Lung (tissue), 12 donors: ENCODE data around the gene PPFIA2. TPM values are rescaled to one million over a fixed set of nuclear protein-coding genes. Genes with fewer than 3 reads are reported as not detected.
A peak's percentile ranks its signal among the peaks of the same experiment; 100 is the strongest.

Experiments used
- ATAC-seq: fragments of 200-7000 bp; cut with Tn5 transposase; one replicate; pipeline ENCODE4 v1.9.1; 2020; ENCODE audit warnings: moderate number of reproducible peaks; ENCODE audit not compliant: insufficient read depth, low FRiP score
- DNase-seq, 3 donors: peaks; one replicate each; pipeline ENCODE4 v3.0.0-alpha.2; 2013 to 2017
- H3K27ac ChIP-seq, 2 donors: one replicate each; pipeline ENCODE4 v1.5.1; 2013; ENCODE audit warnings: mild to moderate bottlenecking in 2 of 2, moderate library complexity in 2 of 2, control low read depth in 1 of 2, inconsistent platforms in 1 of 2, low read depth in 1 of 2, low read length in 1 of 2
- H3K27me3 ChIP-seq, 3 donors: one replicate each; pipeline ENCODE4 v1.5.1; 2013; ENCODE audit warnings: low read length in 2 of 3; ENCODE audit not compliant: control insufficient read depth in 3 of 3, insufficient read depth in 3 of 3
- H3K36me3 ChIP-seq, 4 donors: one replicate each; pipeline ENCODE4 v1.5.1; 2013; ENCODE audit warnings: low read length in 4 of 4, mild to moderate bottlenecking in 1 of 4, moderate library complexity in 1 of 4; ENCODE audit not compliant: control insufficient read depth in 4 of 4, insufficient read depth in 4 of 4
- H3K4me1 ChIP-seq, 5 donors: one replicate each; pipeline ENCODE4 v1.5.1; 2013; ENCODE audit warnings: low read length in 5 of 5, mild to moderate bottlenecking in 2 of 5, moderate library complexity in 1 of 5; ENCODE audit not compliant: control insufficient read depth in 5 of 5, insufficient read depth in 5 of 5
- H3K4me3 ChIP-seq: one replicate; pipeline ENCODE4 v1.5.1; 2013; ENCODE audit warnings: mild to moderate bottlenecking, control low read depth, moderate library complexity
- H3K9ac ChIP-seq, 2 donors: one replicate each; pipeline ENCODE4 v1.5.1; 2013; ENCODE audit warnings: low read length in 2 of 2, control low read depth in 1 of 2; ENCODE audit not compliant: insufficient read depth in 1 of 2
- H3K9me3 ChIP-seq, 4 donors: one replicate each; pipeline ENCODE4 v1.5.1; 2013; ENCODE audit warnings: low read length in 3 of 4, mild to moderate bottlenecking in 1 of 4, moderate library complexity in 1 of 4; ENCODE audit not compliant: control insufficient read depth in 4 of 4, insufficient read depth in 3 of 4
- CTCF ChIP-seq: IDR thresholded peaks from 2 replicates; pipeline ENCODE4 v1.5.1; 2012; ENCODE audit warnings: mild to moderate bottlenecking; ENCODE audit errors: control extremely low read depth, extremely low read depth
- WGBS, 2 donors: extraction: QIAGEN DNeasy Blood & Tissue Kit; methylation state at CpG; one replicate each; pipeline ENCODE4 v1.1.7; 2013; 5-methylcytosine and 5-hydroxymethylcytosine counted together
- polyA plus RNA-seq, 2 donors: library from polyadenylated mRNA; stranded (reverse); fragments of 200-250 nt; gene quantifications; one replicate each; pipeline ENCODE4 v1.2.1, GENCODE V29; 2013
- total RNA-seq, 2 donors: library from RNA; depleted of rRNA in 1 of 2; stranded (reverse); fragments of >200 nt in 1 of 2; gene quantifications; one replicate each; pipeline ENCODE4 v1.2.1, GENCODE V29; 2014 to 2021
- donor health status: control.
- donor health status: control.
- donor health status: Bipolar disorder and iron deficiency.
- donor health status: healthy.
- donor health status: DM: yes; HTN: yes; CAD: no.

The PPFIA2 gene
- total and polyA plus RNA-seq, 4 donors, result 0.09 to 2.3 (median 0.89) TPM

- Histone ChIP-seq H3K27ac (no peak overlapping the region), H3K36me3 (no peaks in the 10 kb centered on the region), H3K4me1 (no peaks in the 10 kb centered on the region), H3K9ac (no peak overlapping the region), H3K4me3 (no peak overlapping the region), H3K9me3 (no peaks in the 10 kb centered on the region), H3K27me3 (no peaks in the 10 kb centered on the region)
- no peak for DNase-seq
- no peak for TF ChIP-seq CTCF
- WGBS, 2 donors, result 32 to 55% methylated on average over 1 of the region's 1 CpG
- no peak for ATAC-seq
Observed at GRCh38 chr12:81626406-81626805, 132.7 kb downstream of the PPFIA2 start.

- Histone ChIP-seq H3K4me1 (peaks cover 0 to 5% (median 0%) of the 10 kb centered on the region in 5 donors), H3K4me3 (no peak overlapping the region), H3K27me3 (no peaks in the 10 kb centered on the region), H3K9me3 (no peaks in the 10 kb centered on the region), H3K27ac (no peak overlapping the region), H3K36me3 (no peaks in the 10 kb centered on the region), H3K9ac (no peak overlapping the region)
- DNase-seq (peak in 2 of 3 donors; percentile 22 to 29), ATAC-seq (peak; percentile 27)
- WGBS, 2 donors, result 41 to 79% methylated on average over 2 of the region's 2 CpGs
- no peak for TF ChIP-seq CTCF
Observed at GRCh38 chr12:81617915-81618314, 141.2 kb downstream of the PPFIA2 start.

- peaks cover 0 to 3% (median 0%) of the 10 kb centered on the region in 4 donors for H3K9me3 ChIP-seq
- no peak overlapping the region for H3K27ac ChIP-seq
- H3K9ac ChIP-seq, result no peak overlapping the region
- H3K4me1 ChIP-seq, result peaks cover 0 to 5% (median 0%) of the 10 kb centered on the region in 5 donors
- DNase-seq (no peak), ATAC-seq (no peak)
- no peak overlapping the region for H3K4me3 ChIP-seq
- no peak for TF ChIP-seq CTCF
- H3K27me3 ChIP-seq, result no peaks in the 10 kb centered on the region
- WGBS, 2 donors, result 82 to 89% methylated on average over 3 of the region's 3 CpGs
- H3K36me3 ChIP-seq, result no peaks in the 10 kb centered on the region
Observed at GRCh38 chr12:81615026-81615588, 144.0 kb downstream of the PPFIA2 start.
